HepG2 (cell line): Measurements from ENCODE around the gene SIK1. TPM values are rescaled to one million over a fixed set of nuclear protein-coding genes. Genes with fewer than 3 reads are reported as not detected.
"Not testable (repeated sequence)": the region's sequence is repeated elsewhere in the genome, so short reads cannot be mapped to it uniquely, and the experiment has no call there.

Source experiments
- ATAC-seq: fragments of 200-7000 bp; cut with Tn5 transposase; 3 replicates; pipeline ENCODE4 v1.9.1; 2020; ENCODE audit warnings: mild to moderate bottlenecking, moderate library complexity
- BruUV-seq: library from RNA; stranded (reverse); fragments of 400-500 nt; replicated peaks from 2 replicates; lab custom pipeline; 2021; lab: Mats Ljungman, UMichigan
- CTCF ChIA-PET: fragments of 300-600 bp; formaldehyde crosslinking; extraction: SDS; loops from one replicate; lab custom pipeline; 2021; ENCODE audit warnings: low total read pairs, inconsistent platforms, low intra/inter-chr PET ratio; lab: Yijun Ruan, JAX
- POLR2A ChIA-PET: fragments of 350-600 bp; sonication (Branson Sonifier 250); formaldehyde crosslinking; loops from one replicate; lab custom pipeline; 2020; ENCODE audit warnings: antibody characterized with exemption, inconsistent platforms; lab: Yijun Ruan, JAX
- DNase-seq: peaks from one replicate; pipeline ENCODE4 v3.0.0-alpha.2; 2015; ENCODE audit warnings: low spot score
- FAIRE-seq: peaks from 3 replicates; lab custom pipeline; 2011; peaks lifted over from hg19 to GRCh38; lab: Jason Lieb, UNC
- H2AFZ ChIP-seq: one replicate; pipeline ENCODE4 v1.6.1; 2011; ENCODE audit warnings: low read length, inconsistent platforms
- H3K27ac ChIP-seq: fragments of 300-600 bp; 3 replicates; pipeline ENCODE4 v1.8.0; 2011; ENCODE audit warnings: mixed run types, mild to moderate bottlenecking, mixed read lengths, low read length, inconsistent platforms; ENCODE audit not compliant: insufficient read depth; ENCODE audit errors: extremely low read length
- H3K27me3 ChIP-seq, 2 experiments: fragments of 200-600 bp in 1 of 2; 2 replicates in 1 of 2; 3 replicates in 1 of 2; pipeline versions ENCODE4 v1.6.0 to v1.8.0; 2011; ENCODE audit warnings: low read length in 2 of 2, mild to moderate bottlenecking in 2 of 2, moderate library complexity in 2 of 2, inconsistent platforms in 1 of 2; ENCODE audit not compliant: insufficient read depth in 2 of 2, control insufficient read depth in 1 of 2
- H3K36me3 ChIP-seq, 2 experiments: fragments of 200-600 bp in 1 of 2; replicated peaks in 1 of 2; 2 replicates in 1 of 2; 3 replicates in 1 of 2; pipeline versions ENCODE4 v1.5.1 to v1.8.0; 2011; ENCODE audit warnings: low read length in 2 of 2, inconsistent platforms in 1 of 2; ENCODE audit not compliant: insufficient read depth in 2 of 2, control insufficient read depth in 1 of 2
- H3K4me1 ChIP-seq: 2 replicates; pipeline ENCODE4 v1.5.1; 2012; ENCODE audit warnings: low read length, inconsistent platforms; ENCODE audit not compliant: insufficient read depth
- H3K4me2 ChIP-seq: 2 replicates; pipeline ENCODE4 v1.6.0; 2011; ENCODE audit warnings: low read depth, low read length, inconsistent platforms
- H3K4me3 ChIP-seq, 3 experiments: fragments of 200-600 bp in 1 of 3; sonication (generic), shearing (Covaris generic) in 1 of 3; replicated peaks in 1 of 3; 2 replicates each; pipeline ENCODE4 v1.5.1; 2011 to 2016; ENCODE audit warnings: low read length in 3 of 3, inconsistent platforms in 2 of 3, low read depth in 2 of 3, mild to moderate bottlenecking in 2 of 3, control low read depth in 1 of 3, mixed read lengths in 1 of 3; ENCODE audit not compliant: insufficient read depth in 1 of 3
- H3K79me2 ChIP-seq: one replicate; pipeline ENCODE4 v1.6.1; 2011; ENCODE audit warnings: low read length, inconsistent platforms; ENCODE audit not compliant: insufficient read depth
- H3K9ac ChIP-seq: 2 replicates; pipeline ENCODE4 v1.6.0; 2011; ENCODE audit warnings: mild to moderate bottlenecking, low read depth, low read length, inconsistent platforms; ENCODE audit not compliant: insufficient read depth
- H3K9me3 ChIP-seq: 2 replicates; pipeline ENCODE4 v1.5.1; 2012; ENCODE audit warnings: mild to moderate bottlenecking, low read length
- H4K20me1 ChIP-seq: 2 replicates; pipeline ENCODE4 v1.6.0; 2011; ENCODE audit warnings: inconsistent platforms, mild to moderate bottlenecking, low read length, moderate library complexity; ENCODE audit not compliant: insufficient read depth
- WGBS: methylation state at CpG from one replicate; pipeline ENCODE4 v1.1.6; 2017; ENCODE audit warnings: low lambda C conversion rate; 5-methylcytosine and 5-hydroxymethylcytosine counted together
- in situ Hi-C: cut with HindIII; loops from 2 replicates; pipeline ENCODE4 v1.10.0; 2017; ENCODE audit warnings: low pct_unique_long_range_greater_than_20kb; ENCODE audit not compliant: extremely low pct_ligation_motif_present
- intact Hi-C: fragments of 100-400 bp; cut with micrococcal nuclease; formaldehyde crosslinking; loops from one replicate; pipeline ENCODE4 v1.10.0; 2022; ENCODE audit not compliant: unreplicated experiment
- polyA plus RNA-seq, 8 experiments: library from polyadenylated mRNA; depleted of rRNA in 3 of 8; stranded (reverse) in 7 of 8; unstranded in 1 of 8; fragments of >200 nt; fragmentation: Illumina TruSeq in 4 of 8; extraction: Trizol in 4 of 8; gene quantifications; 2 replicates each; pipeline versions ENCODE4 v1.2.1 to v1.2.3, GENCODE V29; 2011 to 2016; ENCODE audit warnings: low read depth in 4 of 8, missing spikeins in 1 of 8, mixed read lengths in 1 of 8; ENCODE audit not compliant: insufficient read depth in 1 of 8
- total RNA-seq, 5 experiments: library from RNA; depleted of rRNA; stranded (reverse); fragments of >200 nt; fragmentation: Illumina TruSeq; extraction: Trizol; gene quantifications; 2 replicates each; pipeline ENCODE4 v1.2.3, GENCODE V29; 2016; ENCODE audit warnings: low read depth in 1 of 5

The SIK1 gene
- total and polyA plus RNA-seq, 2 of the 13 experiments (the other 11 are each of a cell fraction or from before 2014, with no cell fraction given), result 4.5 to 14.5 TPM

- in situ Hi-C loops, H3K4me1 ChIP-seq, BruUV-seq, H3K9ac ChIP-seq, POLR2A ChIA-PET, H3K27ac ChIP-seq, H3K4me3 ChIP-seq, H2AFZ ChIP-seq, H3K36me3 ChIP-seq, H3K9me3 ChIP-seq, H3K4me2 ChIP-seq, DNase-seq, H3K79me2 ChIP-seq, intact Hi-C loops, H3K27me3 ChIP-seq, FAIRE-seq, CTCF ChIA-PET, H4K20me1 ChIP-seq: not testable (repeated sequence)
- ATAC-seq, result peak; percentile 55
- WGBS, result no CpG with 5 or more reads among the region's 28 CpGs
Observed at GRCh38 chr21:43412020-43412788, 14.7 kb downstream of the SIK1 start.

GRCh38 chr21:43410456-43411068 is 16.4 kb downstream of the SIK1 start:
- H4K20me1 ChIP-seq, H3K27me3 ChIP-seq, H3K4me1 ChIP-seq, DNase-seq, H3K27ac ChIP-seq, FAIRE-seq, H3K4me3 ChIP-seq, H3K36me3 ChIP-seq, H3K9me3 ChIP-seq, BruUV-seq, CTCF ChIA-PET, in situ Hi-C loops, POLR2A ChIA-PET, H2AFZ ChIP-seq, H3K4me2 ChIP-seq, intact Hi-C loops, H3K79me2 ChIP-seq, H3K9ac ChIP-seq: not testable (repeated sequence)
- no CpG with 5 or more reads among the region's 27 CpGs for WGBS
- peak; percentile 6; the same call in 1 of the 3 replicates for ATAC-seq

- H2AFZ ChIP-seq, DNase-seq, H3K4me2 ChIP-seq, CTCF ChIA-PET, H3K27me3 ChIP-seq, BruUV-seq, H3K4me3 ChIP-seq, H3K4me1 ChIP-seq, intact Hi-C loops, H3K36me3 ChIP-seq, H3K9me3 ChIP-seq, POLR2A ChIA-PET, H4K20me1 ChIP-seq, in situ Hi-C loops, H3K27ac ChIP-seq, H3K79me2 ChIP-seq, H3K9ac ChIP-seq: not testable (repeated sequence)
- FAIRE-seq (peak; percentile 99), ATAC-seq (peak; percentile 41; the same call in 2 of the 3 replicates)
- no CpG with 5 or more reads among the region's 13 CpGs for WGBS
Observed at GRCh38 chr21:43407139-43407538, 19.8 kb downstream of the SIK1 start.

GRCh38 chr21:43404450-43404849 is 22.5 kb downstream of the SIK1 start:
- H3K79me2 ChIP-seq, H3K9ac ChIP-seq, H3K4me1 ChIP-seq, H3K4me2 ChIP-seq, H3K36me3 ChIP-seq, BruUV-seq, H2AFZ ChIP-seq, H3K27ac ChIP-seq, POLR2A ChIA-PET, H3K9me3 ChIP-seq, ATAC-seq, in situ Hi-C loops, CTCF ChIA-PET, DNase-seq, FAIRE-seq, intact Hi-C loops, H3K4me3 ChIP-seq, H3K27me3 ChIP-seq, H4K20me1 ChIP-seq: not testable (repeated sequence)
- WGBS, result no CpG with 5 or more reads among the region's 14 CpGs
